ENCODE results near the gene ABHD2. TPM values are rescaled to one million over a fixed set of nuclear protein-coding genes. Genes with fewer than 3 reads are reported as not detected.

The ABHD2 gene
- total RNA-seq, 1 experiment from 2014 or later = 29.7 TPM

GRCh38 chr15:89098281-89098680 lies 10.0 kb downstream of the ABHD2 start:
- TF ChIP-seq ARID4B (CRISPR knock-in tag; IDR thresholded peaks at IDR 0.05; ENCODE audit: borderline replicate concordance) = no peak
- no peak for TF ChIP-seq ZNF219 (CRISPR knock-in tag; IDR thresholded peaks at IDR 0.05; ENCODE audit: borderline replicate concordance)
- no peak for TF ChIP-seq SOX15 (CRISPR knock-in tag; IDR thresholded peaks at IDR 0.05)
- TF ChIP-seq, protein P1, sequence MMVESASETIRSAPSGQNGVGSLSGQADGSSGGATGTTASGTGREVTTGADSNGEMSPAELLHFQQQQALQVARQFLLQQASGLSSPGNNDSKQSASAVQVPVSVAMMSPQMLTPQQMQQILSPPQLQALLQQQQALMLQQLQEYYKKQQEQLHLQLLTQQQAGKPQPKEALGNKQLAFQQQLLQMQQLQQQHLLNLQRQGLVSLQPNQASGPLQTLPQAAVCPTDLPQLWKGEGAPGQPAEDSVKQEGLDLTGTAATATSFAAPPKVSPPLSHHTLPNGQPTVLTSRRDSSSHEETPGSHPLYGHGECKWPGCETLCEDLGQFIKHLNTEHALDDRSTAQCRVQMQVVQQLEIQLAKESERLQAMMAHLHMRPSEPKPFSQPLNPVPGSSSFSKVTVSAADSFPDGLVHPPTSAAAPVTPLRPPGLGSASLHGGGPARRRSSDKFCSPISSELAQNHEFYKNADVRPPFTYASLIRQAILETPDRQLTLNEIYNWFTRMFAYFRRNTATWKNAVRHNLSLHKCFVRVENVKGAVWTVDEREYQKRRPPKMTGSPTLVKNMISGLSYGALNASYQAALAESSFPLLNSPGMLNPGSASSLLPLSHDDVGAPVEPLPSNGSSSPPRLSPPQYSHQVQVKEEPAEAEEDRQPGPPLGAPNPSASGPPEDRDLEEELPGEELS (CRISPR knock-in tag; IDR thresholded peaks at IDR 0.05) = no peak
- TF ChIP-seq, protein P2, sequence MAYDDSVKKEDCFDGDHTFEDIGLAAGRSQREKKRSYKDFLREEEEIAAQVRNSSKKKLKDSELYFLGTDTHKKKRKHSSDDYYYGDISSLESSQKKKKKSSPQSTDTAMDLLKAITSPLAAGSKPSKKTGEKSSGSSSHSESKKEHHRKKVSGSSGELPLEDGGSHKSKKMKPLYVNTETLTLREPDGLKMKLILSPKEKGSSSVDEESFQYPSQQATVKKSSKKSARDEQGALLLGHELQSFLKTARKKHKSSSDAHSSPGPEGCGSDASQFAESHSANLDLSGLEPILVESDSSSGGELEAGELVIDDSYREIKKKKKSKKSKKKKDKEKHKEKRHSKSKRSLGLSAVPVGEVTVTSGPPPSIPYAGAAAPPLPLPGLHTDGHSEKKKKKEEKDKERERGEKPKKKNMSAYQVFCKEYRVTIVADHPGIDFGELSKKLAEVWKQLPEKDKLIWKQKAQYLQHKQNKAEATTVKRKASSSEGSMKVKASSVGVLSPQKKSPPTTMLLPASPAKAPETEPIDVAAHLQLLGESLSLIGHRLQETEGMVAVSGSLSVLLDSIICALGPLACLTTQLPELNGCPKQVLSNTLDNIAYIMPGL (CRISPR knock-in tag; IDR thresholded peaks at IDR 0.05) = no peak
- H3K27ac Mint-ChIP-seq = peak overlapping the region; percentile 37; the same call in 1 of the 2 replicates

GRCh38 chr15:89099968-89100367 lies 11.7 kb downstream of the ABHD2 start:
- Mint-ChIP-seq H3K9me3 (no peaks in the 10 kb centered on the region), H3K27ac (no peak overlapping the region), H3K4me3 (no peak overlapping the region), H3K27me3 (ENCODE audit: low read depth) (no peaks in the 10 kb centered on the region), H3K4me1 (peaks cover 19% of the 10 kb centered on the region), H3K36me3 (no peaks in the 10 kb centered on the region)
- ATAC-seq (no peak), DNase-seq (ENCODE audit: low spot score) (no peak)
- TF ChIP-seq, protein P2 (CRISPR knock-in tag; IDR thresholded peaks at IDR 0.05) = no peak
- TF ChIP-seq TP53 (CRISPR knock-in tag; IDR thresholded peaks at IDR 0.05) (no peak), ZNF317 (CRISPR knock-in tag; IDR thresholded peaks at IDR 0.05; ENCODE audit: borderline replicate concordance, low read depth) (no peak)
- CTCF ChIA-PET = interaction anchor here (1.1 to 1.5 kb wide), 2 partner anchors 11 to 29 kb away, joined by 4 to 5 read pairs; partner anchors contain the start of gene ABHD2
- POLR2A ChIA-PET = interaction anchor here (3.6 kb wide), 1 partner anchor 12 kb away, joined by 15 read pairs; the partner anchor contains the start of gene ABHD2

More at GRCh38 chr15:89098281-89098680, 10.0 kb downstream of the ABHD2 start:
- Mint-ChIP-seq H3K4me3 (no peak overlapping the region), H3K27me3 (ENCODE audit: low read depth) (no peaks in the 10 kb centered on the region), H3K36me3 (no peaks in the 10 kb centered on the region), H3K9me3 (no peaks in the 10 kb centered on the region), H3K4me1 (peaks cover 24% of the 10 kb centered on the region)
- CTCF ChIA-PET = interaction anchor here (0.9 to 4.0 kb wide), 7 partner anchors 17 to 219 kb away, joined by 3 to 23 read pairs (median 5); no protein-coding TSS in a partner anchor
- POLR2A ChIA-PET = interaction anchor here (3.6 kb wide), 1 partner anchor 10 kb away, joined by 15 read pairs; the partner anchor contains the start of gene ABHD2
- ATAC-seq (no peak), DNase-seq (ENCODE audit: low spot score) (no peak)

GRCh38 chr15:89101302-89102193 lies 13.3 kb downstream of the ABHD2 start:
- POLR2A ChIA-PET = no interaction called here
- ATAC-seq = no peak
- no peak overlapping the region for H3K27ac Mint-ChIP-seq

More at GRCh38 chr15:89101302-89102193, 13.3 kb downstream of the ABHD2 start:
- DNase-seq (ENCODE audit: low spot score) = no peak
- Mint-ChIP-seq H3K4me3 (no peak overlapping the region), H3K9me3 (no peaks in the 10 kb centered on the region), H3K36me3 (no peaks in the 10 kb centered on the region), H3K27me3 (ENCODE audit: low read depth) (no peaks in the 10 kb centered on the region), H3K4me1 (peaks cover 20% of the 10 kb centered on the region)
- CTCF ChIA-PET = interaction anchor here (1.2 to 3.9 kb wide), 3 partner anchors 13 to 28 kb away, joined by 3 to 36 read pairs (median 5); partner anchors contain the start of gene ABHD2
- TF ChIP-seq ESRRA (CRISPR knock-in tag; IDR thresholded peaks at IDR 0.05; ENCODE audit: borderline replicate concordance) (no peak), NFYB (CRISPR knock-in tag; conservative IDR thresholded peaks at IDR 0.05; ENCODE audit: low read depth) (no peak), ZNF232 (CRISPR knock-in tag; IDR thresholded peaks at IDR 0.05) (no peak), GRHL2 (CRISPR knock-in tag; IDR thresholded peaks at IDR 0.05; ENCODE audit: insufficient replicate concordance, severe bottlenecking) (no peak)
- TF ChIP-seq, protein P3, sequence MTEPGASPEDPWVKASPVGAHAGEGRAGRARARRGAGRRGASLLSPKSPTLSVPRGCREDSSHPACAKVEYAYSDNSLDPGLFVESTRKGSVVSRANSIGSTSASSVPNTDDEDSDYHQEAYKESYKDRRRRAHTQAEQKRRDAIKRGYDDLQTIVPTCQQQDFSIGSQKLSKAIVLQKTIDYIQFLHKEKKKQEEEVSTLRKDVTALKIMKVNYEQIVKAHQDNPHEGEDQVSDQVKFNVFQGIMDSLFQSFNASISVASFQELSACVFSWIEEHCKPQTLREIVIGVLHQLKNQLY (CRISPR knock-in tag; IDR thresholded peaks at IDR 0.05) = no peak
